HCT116 (cell line): ENCODE results near the gene SLC9A2. TPM values are rescaled to one million over a fixed set of nuclear protein-coding genes. Genes with fewer than 3 reads are reported as not detected.

Experiments used
- ATAC-seq: fragments of 200-7000 bp; cut with Tn5 transposase; 2 replicates; pipeline ENCODE4 v1.9.1; 2020; ENCODE audit warnings: mild to moderate bottlenecking, moderate library complexity
- BruUV-seq: library from RNA; stranded (reverse); fragments of 400-500 nt; replicated peaks from 2 replicates; lab custom pipeline; 2021; lab: Mats Ljungman, UMichigan
- CTCF ChIA-PET: fragments of 300-600 bp; sonication (Branson Sonifier 250); formaldehyde crosslinking; loops from one replicate; lab custom pipeline; 2021; ENCODE audit warnings: antibody characterized with exemption; lab: Charles Lee
- POLR2A ChIA-PET: fragments of 300-600, 350-600 bp; sonication (Branson Sonifier 250); formaldehyde crosslinking; loops from one replicate; lab custom pipeline; 2021; ENCODE audit warnings: antibody characterized with exemption; lab: Charles Lee
- RAD21 ChIA-PET, 2 experiments: fragments of 300-600 bp; sonication (Branson Sonifier 250); formaldehyde crosslinking; loops; one replicate each; lab custom pipeline; 2023; ENCODE audit warnings: low total read pairs in 2 of 2; ENCODE audit not compliant: uncharacterized antibody in 2 of 2, unreplicated experiment in 2 of 2, low non-redundant PET in 1 of 2; lab: Charles Lee
- DNase-seq: peaks from one replicate; pipeline ENCODE4 v3.0.0-alpha.2; 2010; ENCODE audit warnings: low read depth, low spot score
- H2AFZ ChIP-seq: fragments of 200-600 bp; shearing (Covaris generic), sonication (generic); 2 replicates; pipeline ENCODE4 v1.6.1; 2017; ENCODE audit warnings: low read depth, mixed run types, mixed read lengths, antibody characterized with exemption, low read length; ENCODE audit not compliant: poor library complexity, severe bottlenecking
- H3K27ac ChIP-seq: 2 replicates; pipeline ENCODE4 v1.5.1; 2012; ENCODE audit warnings: low read depth, low read length
- H3K27me3 ChIP-seq: fragments of 200-600 bp; sonication (generic); 2 replicates; pipeline ENCODE4 v1.6.1; 2016; ENCODE audit warnings: mixed run types, low read length, mixed read lengths; ENCODE audit not compliant: insufficient read depth
- H3K36me3 ChIP-seq, 2 experiments: fragments of 200-500 bp in 1 of 2; fragments of 200-600 bp in 1 of 2; sonication (Bioruptor generic) in 1 of 2; sonication (generic) in 1 of 2; 2 replicates each; pipeline versions ENCODE4 v1.5.1 to v1.6.1; 2014 to 2016; ENCODE audit warnings: low read length in 2 of 2, inconsistent platforms in 1 of 2, mixed read lengths in 1 of 2, mixed run types in 1 of 2; ENCODE audit not compliant: insufficient read depth in 2 of 2, control insufficient read depth in 1 of 2
- H3K4me1 ChIP-seq, 2 experiments: fragments of 200-600 bp in 1 of 2; sonication (generic) in 1 of 2; 2 replicates each; pipeline versions ENCODE4 v1.5.1 to v1.6.1; 2012 to 2017; ENCODE audit warnings: low read length in 2 of 2, inconsistent platforms in 1 of 2, mild to moderate bottlenecking in 1 of 2, mixed read lengths in 1 of 2, mixed run types in 1 of 2, moderate library complexity in 1 of 2; ENCODE audit not compliant: insufficient read depth in 2 of 2, control insufficient read depth in 1 of 2
- H3K4me2 ChIP-seq: fragments of 200-600 bp; sonication (generic); 2 replicates; pipeline ENCODE4 v1.6.1; 2017; ENCODE audit warnings: mixed run types, low read length, mixed read lengths
- H3K4me3 ChIP-seq, 2 experiments: fragments of 200-600 bp in 1 of 2; sonication (generic) in 1 of 2; replicated peaks in 1 of 2; 2 replicates each; pipeline ENCODE4 v1.5.1; 2011 to 2016; ENCODE audit warnings: low read length in 2 of 2, control low read depth in 1 of 2, low read depth in 1 of 2, mild to moderate bottlenecking in 1 of 2, mixed read lengths in 1 of 2, mixed run types in 1 of 2
- H3K79me2 ChIP-seq: fragments of 200-600 bp; sonication (generic); 2 replicates; pipeline ENCODE4 v1.6.1; 2017; ENCODE audit warnings: mild to moderate bottlenecking, mixed run types, low read length, moderate library complexity, mixed read lengths; ENCODE audit not compliant: insufficient read depth
- H3K9ac ChIP-seq: fragments of 200-600 bp; sonication (generic); 2 replicates; pipeline ENCODE4 v1.6.1; 2016; ENCODE audit warnings: low read length, mixed read lengths
- H3K9me2 ChIP-seq: fragments of 200-600 bp; sonication (generic), shearing (Covaris generic); 2 replicates; pipeline ENCODE4 v1.6.1; 2017; ENCODE audit warnings: mixed run types, mild to moderate bottlenecking, moderate library complexity; ENCODE audit not compliant: insufficient read depth
- H3K9me3 ChIP-seq, 2 experiments: fragments of 200-500 bp in 1 of 2; fragments of 200-600 bp in 1 of 2; sonication (Bioruptor generic) in 1 of 2; sonication (generic) in 1 of 2; 2 replicates each; pipeline ENCODE4 v1.6.1; 2014 to 2017; ENCODE audit warnings: low read length in 2 of 2, mixed read lengths in 2 of 2, inconsistent platforms in 1 of 2, low read depth in 1 of 2, mild to moderate bottlenecking in 1 of 2, mixed run types in 1 of 2, moderate library complexity in 1 of 2; ENCODE audit not compliant: control insufficient read depth in 1 of 2, insufficient read depth in 1 of 2
- H4K20me1 ChIP-seq: fragments of 200-600 bp; sonication (generic), shearing (Covaris generic); 2 replicates; pipeline ENCODE4 v1.6.1; 2017; ENCODE audit warnings: mixed run types, mild to moderate bottlenecking, moderate library complexity; ENCODE audit not compliant: insufficient read depth
- CBX3 ChIP-seq: IDR thresholded peaks from 2 replicates; pipeline ENCODE4 v1.6.1; 2012; ENCODE audit warnings: low read depth
- ELF1 ChIP-seq: IDR thresholded peaks from 2 replicates; pipeline ENCODE4 v1.6.1; 2012; ENCODE audit warnings: low read depth, borderline replicate concordance
- EZH2 ChIP-seq: fragments of 200-600 bp; sonication (generic); IDR thresholded peaks from 2 replicates; pipeline ENCODE4 v1.6.1; 2017; ENCODE audit warnings: antibody characterized with exemption, mixed run types
- EZH2phosphoT487 ChIP-seq: fragments of 200-600 bp; IDR thresholded peaks from 2 replicates; pipeline ENCODE4 v1.6.1; 2018; ENCODE audit warnings: antibody characterized with exemption, borderline replicate concordance
- JUND ChIP-seq: IDR thresholded peaks from 2 replicates; pipeline ENCODE4 v1.6.1; 2012
- POLR2AphosphoS5 ChIP-seq: IDR thresholded peaks from 2 replicates; pipeline ENCODE4 v1.6.1; 2011; ENCODE audit warnings: mild to moderate bottlenecking, low read depth, low read length, moderate library complexity
- SRF ChIP-seq: IDR thresholded peaks from 2 replicates; pipeline ENCODE4 v1.6.1; 2012; ENCODE audit warnings: low read depth
- ZNF274 ChIP-seq: fragments of 200-500 bp; sonication (Bioruptor generic); IDR thresholded peaks from 2 replicates; pipeline ENCODE4 v1.6.1; 2014; ENCODE audit warnings: mild to moderate bottlenecking, low read depth, low read length, inconsistent platforms
- intact Hi-C: fragments of 100-400 bp; cut with micrococcal nuclease; formaldehyde crosslinking; loops from 2 replicates; pipeline ENCODE4 v1.10.0; 2022
- total RNA-seq: library from RNA; stranded (reverse); gene quantifications from one replicate; pipeline ENCODE4 v1.2.1, GENCODE V29; 2021; ENCODE audit not compliant: unreplicated experiment
- TF ChIP-seq, protein P1 (sequence below), 3 experiments: fragments of 200-600 bp in 1 of 3; sonication (generic) in 1 of 3; IDR thresholded peaks in 2 of 3; conservative IDR thresholded peaks in 1 of 3; 2 replicates each; pipeline ENCODE4 v1.5.1; 2012 to 2017; ENCODE audit warnings: low read depth in 2 of 3, low read length in 2 of 3, antibody characterized with exemption in 1 of 3, borderline replicate concordance in 1 of 3, control low read depth in 1 of 3, mild to moderate bottlenecking in 1 of 3, mixed read lengths in 1 of 3, mixed run types in 1 of 3, moderate library complexity in 1 of 3; ENCODE audit not compliant: insufficient read depth in 1 of 3

Gene SLC9A2
- total RNA-seq, 1 experiment from 2014 or later: 1.4 TPM

DNA sequence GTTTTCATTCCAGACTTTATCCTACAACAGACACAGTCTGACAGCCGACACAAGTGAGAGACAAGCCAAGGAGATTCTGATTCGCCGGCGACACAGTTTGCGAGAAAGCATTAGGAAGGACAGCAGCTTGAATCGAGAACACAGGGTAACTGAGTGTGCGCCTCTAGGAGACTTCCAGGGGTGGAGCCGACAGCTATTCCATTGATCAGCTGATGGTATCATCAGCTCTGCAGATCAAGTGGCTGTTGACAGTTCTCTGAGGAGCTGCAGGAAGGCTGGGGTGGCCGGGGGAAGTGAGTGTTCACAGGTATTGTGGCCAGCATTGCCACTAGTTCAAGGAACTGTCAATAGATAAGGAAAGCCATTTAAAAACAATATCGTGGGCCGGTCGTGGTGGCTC lies 85.2 kb downstream of the SLC9A2 start:
- CTCF ChIA-PET: interaction anchor here (0.8 to 1.6 kb wide), 3 partner anchors 231 to 252 kb away, joined by 3 read pairs; partner anchors contain the start of gene SLC9A4
- intact Hi-C loops: loop anchor here (5.0 kb wide), 1 partner anchor 182 kb away; no protein-coding TSS in a partner anchor

DNA sequence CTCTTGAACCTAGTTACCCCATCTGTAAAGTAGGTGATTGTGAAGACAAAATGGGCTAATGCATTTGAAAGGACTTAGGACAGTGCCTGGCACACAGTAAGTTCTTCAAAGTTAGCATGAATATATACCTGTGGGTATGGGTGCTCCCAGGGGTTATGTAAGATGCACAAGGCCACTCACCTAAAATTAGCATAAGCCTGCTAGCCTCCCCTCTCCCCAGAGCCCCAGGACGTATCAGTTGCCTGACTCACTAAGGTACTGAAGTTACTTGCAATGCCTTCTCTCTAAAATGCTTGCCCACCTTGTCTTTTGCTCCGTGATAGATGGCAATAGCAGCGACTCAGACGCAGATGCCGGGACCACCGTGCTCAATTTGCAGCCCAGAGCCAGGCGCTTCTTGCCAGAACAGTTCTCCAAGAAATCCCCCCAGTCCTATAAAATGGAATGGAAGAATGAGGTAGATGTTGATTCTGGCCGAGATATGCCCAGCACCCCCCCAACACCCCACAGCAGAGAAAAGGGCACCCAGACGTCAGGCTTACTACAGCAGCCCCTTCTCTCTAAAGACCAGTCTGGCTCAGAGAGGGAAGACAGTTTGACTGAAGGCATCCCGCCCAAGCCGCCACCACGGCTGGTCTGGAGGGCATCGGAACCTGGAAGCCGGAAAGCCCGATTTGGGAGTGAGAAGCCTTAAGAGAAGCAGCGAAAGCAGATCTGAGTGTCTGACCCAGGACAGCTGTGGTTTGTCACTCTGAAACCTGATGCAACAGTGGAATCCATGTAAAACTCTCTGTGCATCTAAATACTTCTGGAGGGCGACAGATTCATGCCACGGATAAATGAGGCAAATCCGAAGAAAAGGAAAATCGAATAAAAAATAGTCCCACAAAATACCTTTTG lies 88.7 kb downstream of the SLC9A2 start:
- no peaks in the 10 kb centered on the region for H3K36me3 ChIP-seq
- H3K79me2 ChIP-seq: no peaks in the 10 kb centered on the region
- POLR2A ChIA-PET: no interaction called here
- H3K4me3 ChIP-seq: no peak overlapping the region
- H3K9me3 ChIP-seq: no peaks in the 10 kb centered on the region
- CTCF ChIA-PET: no interaction called here
- H3K4me1 ChIP-seq: peaks cover 12 to 15% of the 10 kb centered on the region in 2 experiments
- DNase-seq (no peak), ATAC-seq (no peak)
- H3K4me2 ChIP-seq: peak overlapping the region; percentile 52; the same call in 1 of the 2 replicates
- no peaks in the 10 kb centered on the region for H3K9me2 ChIP-seq
- no peak overlapping the region for H3K27ac ChIP-seq
- no peak for TF ChIP-seq POLR2AphosphoS5
- TF ChIP-seq ZNF274: no peak
- no peak for TF ChIP-seq JUND
- no peak for TF ChIP-seq EZH2
- no peak for TF ChIP-seq EZH2phosphoT487
- no peak for TF ChIP-seq CBX3
- TF ChIP-seq SRF: no peak
- no peak for TF ChIP-seq ELF1
- H2AFZ ChIP-seq: no peak overlapping the region
- BruUV-seq: no TSS peak
- H3K27me3 ChIP-seq: no peaks in the 10 kb centered on the region
- H3K9ac ChIP-seq: no peak overlapping the region
- RAD21 ChIA-PET: no interaction called here
- intact Hi-C loops: no loop called here
- H4K20me1 ChIP-seq: no peaks in the 10 kb centered on the region

More for the DNA sequence above, 85.2 kb downstream of the SLC9A2 start:
- no peak overlapping the region for H2AFZ ChIP-seq
- ChIA-PET RAD21 (no interaction called here), POLR2A (no interaction called here)
- no peak overlapping the region for H3K4me2 ChIP-seq
- H3K9me2 ChIP-seq: no peaks in the 10 kb centered on the region
- no peaks in the 10 kb centered on the region for H3K36me3 ChIP-seq
- H3K27me3 ChIP-seq: no peaks in the 10 kb centered on the region
- no peaks in the 10 kb centered on the region for H4K20me1 ChIP-seq
- H3K79me2 ChIP-seq: no peaks in the 10 kb centered on the region
- H3K27ac ChIP-seq: no peak overlapping the region
- no peak overlapping the region for H3K4me3 ChIP-seq
- no peak overlapping the region for H3K9ac ChIP-seq
- H3K4me1 ChIP-seq: peaks cover 12 to 15% of the 10 kb centered on the region in 2 experiments
- TF ChIP-seq EZH2 (no peak), SRF (no peak)
- TF ChIP-seq, protein P1, sequence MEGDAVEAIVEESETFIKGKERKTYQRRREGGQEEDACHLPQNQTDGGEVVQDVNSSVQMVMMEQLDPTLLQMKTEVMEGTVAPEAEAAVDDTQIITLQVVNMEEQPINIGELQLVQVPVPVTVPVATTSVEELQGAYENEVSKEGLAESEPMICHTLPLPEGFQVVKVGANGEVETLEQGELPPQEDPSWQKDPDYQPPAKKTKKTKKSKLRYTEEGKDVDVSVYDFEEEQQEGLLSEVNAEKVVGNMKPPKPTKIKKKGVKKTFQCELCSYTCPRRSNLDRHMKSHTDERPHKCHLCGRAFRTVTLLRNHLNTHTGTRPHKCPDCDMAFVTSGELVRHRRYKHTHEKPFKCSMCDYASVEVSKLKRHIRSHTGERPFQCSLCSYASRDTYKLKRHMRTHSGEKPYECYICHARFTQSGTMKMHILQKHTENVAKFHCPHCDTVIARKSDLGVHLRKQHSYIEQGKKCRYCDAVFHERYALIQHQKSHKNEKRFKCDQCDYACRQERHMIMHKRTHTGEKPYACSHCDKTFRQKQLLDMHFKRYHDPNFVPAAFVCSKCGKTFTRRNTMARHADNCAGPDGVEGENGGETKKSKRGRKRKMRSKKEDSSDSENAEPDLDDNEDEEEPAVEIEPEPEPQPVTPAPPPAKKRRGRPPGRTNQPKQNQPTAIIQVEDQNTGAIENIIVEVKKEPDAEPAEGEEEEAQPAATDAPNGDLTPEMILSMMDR (IDR thresholded peaks at IDR 0.05 in 2 of 3, conservative IDR thresholded peaks at IDR 0.05 in 1 of 3; ENCODE audit: borderline replicate concordance in 1 of 3, insufficient read depth in 1 of 3, low read depth in 2 of 3, low read length in 2 of 3): no peak
- no peak for DNase-seq
- no TSS peak for BruUV-seq
- no peak for ATAC-seq
- H3K9me3 ChIP-seq: no peaks in the 10 kb centered on the region
